ENCODE data around the gene TP53AIP1.

Gene TP53AIP1

GRCh38 chr11:128943428-128943976, 831 bp upstream of the TP53AIP1 start:
- DNase-seq (ENCODE audit: insufficient read length, low spot score) (no peak), FAIRE-seq (no peak)
- no peak for TF ChIP-seq CTCF (IDR thresholded peaks at IDR 0.05; ENCODE audit: insufficient read depth, missing control alignments)

- DNase-seq (ENCODE audit: insufficient read length, low spot score) = no peak
- FAIRE-seq = no peak
- TF ChIP-seq CTCF (IDR thresholded peaks at IDR 0.05; ENCODE audit: insufficient read depth, missing control alignments) = no peak
Measured at GRCh38 chr11:128942272-128942612, 429 bp downstream of the TP53AIP1 start.

DNA sequence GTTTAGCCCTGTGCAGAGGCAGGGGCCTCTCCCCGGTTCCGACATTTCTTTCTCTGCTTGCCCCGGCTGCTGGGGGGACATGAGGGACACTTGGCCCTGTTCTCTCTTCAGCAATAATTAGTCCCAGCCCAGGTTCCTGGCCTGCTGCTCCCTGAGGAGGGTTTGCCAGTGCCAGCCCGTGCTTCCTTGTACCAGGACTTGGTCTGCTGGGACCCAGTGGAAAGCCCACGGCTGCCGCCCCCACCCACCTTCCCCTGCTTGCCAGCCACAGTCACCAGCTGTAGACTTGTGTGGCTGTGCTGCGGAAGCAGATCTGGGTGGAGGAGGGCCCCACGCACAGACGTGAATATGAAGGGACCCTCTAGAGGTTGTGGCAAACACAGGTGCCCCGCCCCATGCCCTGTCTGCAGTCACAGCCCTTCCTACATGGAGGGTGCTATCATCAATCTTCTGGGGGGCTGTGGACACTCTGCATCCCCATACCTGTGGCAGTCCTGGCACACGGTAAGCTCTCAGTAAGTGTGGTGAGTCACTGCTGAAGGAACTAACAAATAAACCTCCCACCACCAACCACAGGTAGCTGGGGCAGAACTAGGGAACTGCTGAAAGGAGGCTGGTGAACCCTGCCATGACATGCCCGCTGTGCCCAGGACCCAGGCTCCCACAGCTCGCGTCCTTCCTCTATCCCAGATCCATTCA, 949 bp downstream of the TP53AIP1 start:
- TF ChIP-seq CTCF (IDR thresholded peaks at IDR 0.05; ENCODE audit: insufficient read depth, missing control alignments) = no peak
- FAIRE-seq = no peak
- DNase-seq (ENCODE audit: insufficient read length, low spot score) = no peak

GRCh38 chr11:128941110-128941509, 1.6 kb downstream of the TP53AIP1 start:
- FAIRE-seq = no peak
- DNase-seq (ENCODE audit: insufficient read length, low spot score) = no peak
- TF ChIP-seq CTCF (IDR thresholded peaks at IDR 0.05; ENCODE audit: insufficient read depth, missing control alignments) = no peak

DNA sequence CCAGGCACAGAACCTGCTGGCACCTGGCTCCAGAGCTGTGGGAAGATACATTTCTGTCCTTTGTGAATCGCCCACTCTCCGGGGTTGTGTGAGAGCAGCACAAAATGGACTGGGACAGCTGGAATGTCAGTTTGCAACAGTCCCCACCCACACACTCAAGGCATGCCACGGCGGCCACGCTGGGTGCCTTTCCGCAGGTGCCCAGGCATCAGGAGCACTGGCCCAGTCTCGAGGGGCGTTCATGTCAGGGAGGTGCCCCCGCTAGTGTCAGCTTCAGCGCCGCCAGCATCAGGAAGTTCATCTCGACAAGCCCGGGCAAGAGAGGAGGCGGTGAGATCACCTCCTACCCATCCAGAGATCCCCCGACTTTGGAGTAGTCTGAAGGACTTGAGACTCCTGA, 2.1 kb downstream of the TP53AIP1 start:
- no peak for DNase-seq (ENCODE audit: insufficient read length, low spot score)
- FAIRE-seq = no peak
- no peak for TF ChIP-seq CTCF (IDR thresholded peaks at IDR 0.05; ENCODE audit: insufficient read depth, missing control alignments)

GRCh38 chr11:128940156-128940555, 2.5 kb downstream of the TP53AIP1 start:
- TF ChIP-seq CTCF (IDR thresholded peaks at IDR 0.05; ENCODE audit: insufficient read depth, missing control alignments) = no peak
- DNase-seq (ENCODE audit: insufficient read length, low spot score) (no peak), FAIRE-seq (no peak)

GRCh38 chr11:128939591-128939990, 3.1 kb downstream of the TP53AIP1 start:
- no peak for DNase-seq (ENCODE audit: insufficient read length, low spot score)
- no peak for TF ChIP-seq CTCF (IDR thresholded peaks at IDR 0.05; ENCODE audit: insufficient read depth, missing control alignments)
- FAIRE-seq = no peak
